Head of caudate nucleus (tissue), 42 donors: ENCODE measurements around the gene VAC14.
"Not testable (repeated sequence)": the region's sequence is repeated elsewhere in the genome, so short reads cannot be mapped to it uniquely, and the experiment has no call there.

Experiments used
- DNase-seq, 42 donors: peaks; one replicate each; pipeline versions ENCODE4 v3.0.0 to v3.0.0-alpha.2; 2020 to 2021; ENCODE audit warnings: mixed read lengths in 7 of 42
- intact Hi-C: fragments of 100-400 bp; cut with DNase I; formaldehyde crosslinking; loops from one replicate; pipeline ENCODE4 v1.15.0; 2022

VAC14 gene

DNA sequence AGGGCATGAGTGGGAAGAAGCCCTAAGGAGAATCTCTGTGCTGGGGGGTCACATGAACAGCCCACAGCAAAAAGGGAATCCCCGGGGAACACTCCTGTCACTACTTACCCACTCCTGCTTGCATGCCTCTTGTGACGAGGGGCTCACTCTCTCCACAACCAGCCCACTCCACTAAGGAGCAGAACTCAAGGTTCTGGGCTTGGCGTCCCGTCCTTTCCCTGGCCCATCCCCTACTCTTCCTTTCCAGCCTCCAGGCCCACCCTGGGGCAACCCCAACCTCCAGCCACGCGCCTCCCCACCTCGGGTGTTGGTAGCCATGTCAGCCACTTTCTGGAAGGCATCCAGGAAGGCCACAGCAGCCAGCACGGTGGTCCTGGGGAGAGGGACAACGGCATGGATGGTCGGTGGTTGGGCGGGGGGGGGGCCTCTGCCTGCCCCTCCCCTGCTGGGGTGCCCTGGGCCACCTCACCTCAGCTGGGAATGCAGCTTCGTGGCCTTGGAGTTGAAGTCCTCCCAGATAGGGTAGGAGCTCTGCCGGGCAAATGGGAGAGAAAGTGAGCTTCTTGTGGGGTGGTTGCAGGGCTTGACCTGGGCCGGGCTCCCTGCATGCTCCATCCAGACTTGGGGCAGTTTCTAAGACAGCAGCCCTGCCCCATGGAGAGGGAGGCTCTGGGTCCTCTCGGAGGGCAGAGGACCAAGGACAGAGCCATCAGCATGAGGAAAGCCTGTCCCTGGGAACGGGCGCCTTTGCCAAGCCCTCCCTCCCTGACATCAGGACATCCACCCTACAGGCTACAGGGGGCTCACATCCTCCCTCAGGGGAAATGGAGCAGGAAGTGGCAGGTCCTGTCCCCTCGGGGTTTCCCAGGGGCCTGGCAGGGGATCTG lies 120.2 kb downstream of the VAC14 start:
- DNase-seq, result peak in 4 of 42 donors; percentile 3 to 40 (median 10)
- intact Hi-C loops, result loop anchor here (2.0 to 5.0 kb wide), 2 partner anchors 47 to 90 kb away; no protein-coding TSS in a partner anchor

DNA sequence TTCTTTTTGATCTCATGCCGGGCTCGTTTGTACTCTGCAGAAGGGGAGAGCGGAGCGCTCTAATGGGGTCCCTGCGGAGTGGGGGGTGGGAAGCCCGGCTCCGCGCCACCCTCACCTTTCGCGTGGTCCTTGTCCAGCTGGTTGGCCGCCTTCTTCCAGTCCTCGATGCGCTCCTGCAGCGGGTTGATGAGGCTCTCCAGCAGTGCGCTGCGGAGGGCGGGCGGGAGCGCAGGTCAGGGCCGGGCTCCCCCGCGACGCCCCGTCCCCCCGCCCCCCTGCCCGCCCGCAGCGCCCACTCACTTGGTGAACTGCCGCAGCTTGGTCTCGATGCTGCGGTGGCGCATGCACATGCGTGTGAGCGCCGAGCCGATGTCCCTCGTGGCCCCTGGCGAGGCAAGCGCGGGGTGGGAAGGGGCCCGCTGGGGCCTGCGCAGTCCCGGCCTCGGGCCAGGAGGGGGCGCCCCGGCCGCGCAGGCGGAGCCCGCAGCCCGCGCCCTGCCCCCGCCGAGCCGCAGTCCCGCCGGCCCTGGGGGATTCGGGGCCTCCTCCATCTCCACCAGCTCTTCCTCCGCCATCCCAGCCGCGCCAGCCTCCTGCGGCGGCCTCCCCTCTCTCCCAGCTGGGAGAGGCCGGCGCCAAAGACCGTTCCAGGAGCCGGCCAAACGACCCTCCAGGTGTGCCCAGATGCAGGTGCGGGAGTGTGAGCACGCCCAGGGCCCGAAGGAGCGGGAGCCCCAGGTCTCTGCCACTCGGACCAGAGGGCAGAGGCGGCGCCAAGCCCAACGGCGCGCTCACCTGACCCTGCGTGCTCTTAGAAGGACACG lies 121.1 kb downstream of the VAC14 start:
- peak in 11 of 42 donors; percentile 7 to 69 (median 49) for DNase-seq
- intact Hi-C loops, result loop anchor here (2.0 to 5.0 kb wide), 2 partner anchors 47 to 91 kb away; no protein-coding TSS in a partner anchor

DNA sequence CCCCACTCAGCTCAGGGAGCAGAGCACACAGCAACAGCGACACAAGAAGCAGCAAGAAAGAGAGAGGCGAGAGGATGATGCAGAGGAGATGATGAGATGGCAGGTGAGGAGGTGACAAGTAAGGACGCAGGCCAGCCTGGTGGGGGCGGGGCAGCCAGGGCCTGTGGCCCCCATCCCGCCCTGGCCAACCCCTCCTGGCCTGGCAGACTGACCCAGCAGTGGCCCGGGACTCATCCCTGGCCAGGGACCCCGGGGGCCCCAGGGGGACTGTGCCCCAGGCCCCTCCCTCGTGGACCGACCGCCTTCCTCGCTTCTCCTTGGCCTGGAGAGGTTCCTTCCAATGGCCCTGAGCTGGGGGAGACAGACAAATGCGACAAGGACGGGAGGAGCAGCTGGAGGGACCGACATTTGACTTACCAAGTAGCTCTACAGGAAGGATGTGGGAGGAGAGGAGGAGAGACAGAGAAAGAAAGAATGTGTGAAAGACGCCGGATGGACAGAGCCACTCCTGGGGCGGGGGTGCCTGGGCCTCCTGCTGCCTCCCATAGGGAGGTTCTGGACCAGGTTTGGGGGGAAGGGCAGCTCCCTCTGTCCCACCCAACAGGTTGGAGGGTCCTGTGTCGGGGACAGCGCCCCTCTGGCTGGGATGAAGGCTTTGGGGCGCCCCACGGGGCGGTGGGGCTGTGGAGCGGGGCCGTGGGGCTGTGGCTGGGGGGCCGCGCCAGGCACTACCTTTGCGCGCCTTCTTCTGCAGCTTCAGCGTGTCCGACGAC lies 121.9 kb downstream of the VAC14 start:
- intact Hi-C loops, result no loop called here
- peak in 3 of 42 donors; percentile 2 to 15 (median 4) for DNase-seq

DNA sequence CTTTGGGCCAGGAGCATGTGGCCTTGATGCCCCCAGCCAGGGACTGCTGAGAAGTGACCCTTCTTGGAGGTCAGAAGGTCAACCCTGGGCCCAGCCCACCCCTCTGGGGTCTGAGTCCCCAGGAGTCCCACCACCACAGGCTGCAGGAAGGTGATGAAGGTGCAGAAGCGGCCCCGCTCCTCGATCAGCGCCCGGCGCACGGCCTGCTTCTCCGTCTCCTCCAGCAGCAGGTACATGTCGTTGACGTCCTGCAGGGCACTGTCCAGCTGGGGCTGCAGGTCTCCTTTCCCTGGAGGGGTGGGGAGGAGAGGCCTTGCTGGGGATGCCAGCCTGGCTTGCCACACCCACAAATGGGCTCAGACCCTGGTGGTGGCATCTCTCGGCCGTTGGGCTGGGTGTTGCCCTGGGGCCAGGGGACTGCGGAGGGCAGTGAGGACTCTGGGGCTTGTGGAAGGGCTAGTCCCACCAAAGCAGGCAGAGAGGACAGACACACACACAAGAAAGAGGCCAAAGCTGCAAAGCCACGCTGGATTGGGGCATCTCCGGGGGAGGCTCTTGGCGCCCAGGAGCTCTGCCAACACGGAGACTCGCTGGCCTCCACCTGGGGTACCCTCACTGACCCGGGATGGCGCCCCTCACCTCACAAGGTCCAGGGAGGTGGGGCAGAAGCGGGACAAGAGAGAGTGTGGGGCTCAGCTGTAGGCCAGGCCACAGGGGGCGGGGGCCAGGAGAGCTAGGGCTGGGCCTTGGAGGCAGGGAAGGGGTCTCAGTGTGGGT lies 122.6 kb downstream of the VAC14 start:
- DNase-seq, result peak in 3 of 42 donors; percentile 2 to 18 (median 6)
- intact Hi-C loops, result no loop called here

DNA sequence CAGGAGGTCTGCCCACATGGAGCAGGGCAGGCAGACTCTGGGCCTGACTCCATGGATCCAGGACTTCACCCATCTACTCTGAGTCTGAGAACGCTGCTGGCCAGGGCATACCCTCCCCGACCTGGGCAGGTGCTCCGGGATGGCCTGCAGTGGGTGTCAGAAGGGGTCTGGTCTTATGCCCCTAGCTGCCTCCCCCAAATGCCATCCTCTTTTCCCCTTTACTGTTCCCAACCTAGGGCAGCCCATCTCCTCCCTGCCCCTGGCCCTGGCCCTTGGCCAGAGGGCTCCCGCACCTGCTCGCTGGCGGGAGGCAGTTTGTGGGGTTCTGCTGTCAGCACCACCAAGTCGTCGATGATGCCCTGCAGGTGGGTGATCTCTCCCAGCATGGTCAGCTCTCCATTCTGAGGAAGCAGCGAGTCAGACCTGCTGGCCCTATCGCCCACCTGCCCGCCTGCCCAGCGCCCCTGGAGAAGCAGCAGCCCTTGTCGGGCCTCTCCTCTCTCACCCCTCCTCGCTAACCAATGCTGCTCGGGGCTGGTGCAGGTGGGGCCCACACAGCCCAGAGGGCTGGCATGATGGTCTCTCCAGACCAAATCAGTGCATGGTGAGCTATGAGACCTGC lies 123.3 kb downstream of the VAC14 start:
- intact Hi-C loops, result no loop called here
- DNase-seq, result peak in 1 of 42 donors; percentile 1

GRCh38 chr16:70676675-70677498 lies 124.1 kb downstream of the VAC14 start:
- DNase-seq, result peak in 3 of 42 donors; percentile 2 to 9 (median 5)
- intact Hi-C loops, result no loop called here

DNA sequence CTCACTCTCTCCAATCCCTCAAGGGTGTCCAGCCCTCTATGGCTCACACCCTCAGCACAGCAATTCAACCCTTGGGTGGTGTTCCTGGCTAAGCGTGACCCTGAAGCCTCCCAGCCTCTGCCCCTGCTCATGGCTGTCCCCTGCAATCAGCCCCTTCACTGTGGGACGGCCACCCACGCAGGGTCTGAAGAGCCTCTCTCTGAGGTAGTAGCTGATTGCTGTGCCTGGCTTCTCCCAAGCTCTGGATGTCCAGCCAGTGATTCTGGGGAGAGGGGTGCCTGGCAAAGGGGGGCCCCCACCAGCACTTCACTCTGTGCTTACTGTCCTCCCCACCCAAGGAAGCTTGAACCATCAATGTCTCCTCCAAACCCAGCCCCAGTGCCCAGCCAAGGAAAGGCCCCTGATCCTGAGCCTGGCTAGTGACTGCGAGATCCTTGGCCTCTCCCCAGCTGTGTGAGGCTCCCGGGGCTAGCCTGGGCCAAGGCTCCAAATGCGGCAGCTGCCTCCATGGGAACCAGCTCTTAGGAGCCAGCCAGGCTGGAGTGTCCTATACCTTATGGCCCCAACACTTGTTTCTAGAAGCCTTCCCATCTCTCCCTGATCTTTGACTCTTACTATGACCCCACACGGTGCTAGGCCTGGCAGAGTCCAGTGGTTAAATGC lies 125.0 kb downstream of the VAC14 start:
- DNase-seq, result peak in 4 of 42 donors; percentile 5 to 36 (median 25)
- intact Hi-C loops, result no loop called here

DNA sequence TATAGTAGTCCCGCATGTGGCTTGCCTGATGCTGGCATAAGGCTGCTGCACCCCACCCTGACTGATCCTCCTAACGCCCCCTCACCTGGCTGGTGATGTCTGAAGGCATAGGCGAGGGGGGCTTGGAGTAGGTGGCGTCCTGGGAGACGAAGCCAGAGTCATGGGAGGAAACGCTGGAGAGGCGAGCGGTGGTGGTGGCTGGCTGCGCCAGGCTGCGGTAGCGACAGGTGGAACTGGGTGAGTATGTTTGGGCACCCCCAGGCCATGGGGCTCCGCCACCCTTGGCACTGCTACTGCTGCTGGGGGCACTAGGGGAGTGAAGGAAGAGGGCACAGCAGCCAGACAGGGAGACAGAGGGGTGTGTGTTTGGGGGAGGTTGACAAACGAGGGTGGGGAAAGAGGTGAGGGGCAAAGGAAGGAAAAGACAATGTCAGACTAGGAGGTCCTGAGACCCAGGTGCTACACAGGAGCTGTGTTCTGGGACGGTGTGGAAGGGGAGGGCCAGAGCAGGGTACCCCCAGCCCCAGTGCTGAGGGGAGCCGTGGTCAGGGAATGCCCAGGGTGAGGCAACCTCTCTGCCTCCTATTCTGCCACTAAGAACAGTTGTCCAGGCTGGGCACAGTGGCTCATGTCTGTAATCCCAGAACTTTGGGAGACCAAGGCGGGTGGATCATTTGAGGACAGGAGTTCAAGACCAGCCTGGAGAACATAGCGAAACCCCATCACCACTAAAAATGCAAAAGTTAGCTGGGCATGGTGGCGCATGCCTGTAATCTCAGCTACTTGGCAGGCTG lies 126.5 kb downstream of the VAC14 start:
- intact Hi-C loops, result no loop called here
- DNase-seq, result peak in 7 of 42 donors; percentile 20 to 68 (median 28)

DNA sequence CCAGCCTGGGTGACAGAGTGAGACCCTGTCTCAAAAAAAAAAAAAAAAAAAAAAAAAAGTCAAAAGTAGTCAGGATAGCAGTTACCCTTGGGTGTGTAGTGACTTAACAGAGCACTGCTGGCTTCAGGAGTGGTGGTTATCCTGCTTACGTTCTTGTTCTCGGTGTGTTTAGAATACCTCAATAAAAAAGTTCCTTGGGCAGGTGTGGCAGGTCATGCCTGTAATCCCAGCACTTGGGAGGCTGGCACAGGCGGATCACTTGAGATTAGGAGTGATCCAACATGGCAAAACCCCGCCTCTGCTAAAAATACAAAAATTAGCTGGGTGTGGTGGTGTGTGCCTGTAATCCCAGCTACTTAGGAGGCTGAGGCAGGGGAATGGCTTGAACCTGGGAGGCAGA lies 130.0 kb downstream of the VAC14 start:
- intact Hi-C loops, DNase-seq: not testable (repeated sequence)

- no peak for DNase-seq
- intact Hi-C loops, result no loop called here
These were observed 130.8 kb downstream of the VAC14 start for GRCh38 chr16:70670175-70670574.

- intact Hi-C loops, result no loop called here
- peak in 6 of 42 donors; percentile 3 to 28 (median 19) for DNase-seq
These were observed 134.9 kb downstream of the VAC14 start for GRCh38 chr16:70665806-70666735.

- DNase-seq, result peak in 8 of 42 donors; percentile 3 to 35 (median 16)
- intact Hi-C loops, result no loop called here
These were observed 135.8 kb downstream of the VAC14 start for GRCh38 chr16:70665113-70665694.

DNA sequence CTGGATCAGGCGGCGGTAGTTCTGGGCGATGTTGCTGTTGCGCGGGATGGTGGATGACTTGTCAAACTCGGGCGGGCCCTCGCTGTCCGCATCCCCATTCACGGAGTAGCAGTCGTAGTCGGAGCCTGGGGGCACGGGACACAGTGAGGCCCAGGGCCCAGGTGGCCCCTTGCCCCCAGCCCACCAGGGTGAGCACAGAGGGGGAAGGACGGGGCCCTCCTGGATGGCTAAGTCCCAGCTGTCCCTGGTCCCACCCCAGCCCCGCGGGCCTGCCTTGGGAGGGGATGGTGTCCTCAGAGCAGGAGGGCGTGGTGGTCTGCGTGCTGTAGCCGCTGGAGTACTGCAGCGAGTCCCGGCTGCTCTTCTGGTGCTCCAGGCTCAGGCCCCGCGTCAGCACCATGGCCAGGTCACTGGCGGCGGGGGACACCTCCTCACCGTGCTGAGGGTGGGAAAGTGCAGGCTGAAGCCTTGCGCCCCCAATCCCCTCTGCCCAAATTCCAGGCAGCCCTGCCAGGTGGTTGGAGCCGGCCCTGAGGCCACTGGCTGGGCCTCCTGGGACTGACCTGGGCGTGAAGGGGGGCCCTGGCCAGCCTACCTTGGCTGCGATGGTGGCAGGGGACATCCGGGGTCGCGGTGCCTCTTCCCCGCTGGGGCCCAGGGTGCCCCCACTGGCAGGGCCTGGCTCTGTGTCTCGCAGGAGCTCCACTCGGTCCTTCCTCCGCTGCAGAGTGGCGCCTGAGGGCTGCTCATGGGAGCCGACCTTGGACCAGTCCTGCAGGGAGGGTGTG lies 136.4 kb downstream of the VAC14 start:
- DNase-seq, result peak in 8 of 42 donors; percentile 2 to 41 (median 15)
- intact Hi-C loops, result no loop called here
